Testis (tissue), 3 donors: ENCODE results near the gene TPPP. TPM values are rescaled to one million over a fixed set of nuclear protein-coding genes. Genes with fewer than 3 reads are reported as not detected.

Experiments used
- DNase-seq: peaks from one replicate; pipeline ENCODE4 v3.0.0-alpha.2; 2019
- H3K27ac ChIP-seq, 2 donors: fragments of 200-600 bp; sonication (generic); one replicate each; pipeline ENCODE4 v1.5.1; 2019
- H3K27me3 ChIP-seq: fragments of 200-600 bp; sonication (generic); one replicate; pipeline ENCODE4 v1.5.1; 2019
- H3K36me3 ChIP-seq: fragments of 200-600 bp; sonication (generic); one replicate; pipeline ENCODE4 v1.5.1; 2017; ENCODE audit warnings: low read depth; ENCODE audit errors: missing control alignments
- H3K4me1 ChIP-seq: fragments of 200-600 bp; sonication (generic); one replicate; pipeline ENCODE4 v1.5.1; 2019
- H3K4me3 ChIP-seq, 2 donors: fragments of 200-600 bp; sonication (generic); one replicate each; pipeline ENCODE4 v1.5.1; 2017 to 2019
- H3K9me3 ChIP-seq: fragments of 200-600 bp; sonication (generic); one replicate; pipeline ENCODE4 v1.5.1; 2017
- POLR2A ChIP-seq: fragments of 450-650 bp; IDR thresholded peaks from one replicate; pipeline ENCODE4 v1.6.1; 2017; ENCODE audit warnings: antibody characterized with exemption, mild to moderate bottlenecking, moderate library complexity
- WGBS, 2 donors: methylation state at CpG; one replicate each; pipeline ENCODE4 v1.1.5; 2018; 5-methylcytosine and 5-hydroxymethylcytosine counted together
- intact Hi-C: fragments of 100-400 bp; cut with DNase I; formaldehyde crosslinking; loops from one replicate; pipeline ENCODE4 v1.15.1; 2023; ENCODE audit warnings: low total_unique reads
- polyA plus RNA-seq: library from polyadenylated mRNA; stranded (reverse); fragments of 350-450 nt; fragmentation: Illumina TruSeq; extraction: RNeasy Lipid Tissue Mini Kit (QIAGEN cat#74804); gene quantifications from one replicate; pipeline ENCODE4 v1.2.3, GENCODE V29; 2014; ENCODE audit warnings: low read depth, low replicate concordance; ENCODE audit not compliant: insufficient read depth
- total RNA-seq, 2 donors: library from RNA; depleted of rRNA; stranded (reverse); fragments of >200 nt; gene quantifications; one replicate each; pipeline ENCODE4 v1.2.3, GENCODE V29; 2016
- TF ChIP-seq, protein P1 (sequence below), 3 experiments: fragments of 450-650 bp in 2 of 3; fragments of 200-600 bp in 1 of 3; sonication (generic) in 1 of 3; IDR thresholded peaks; one replicate each; pipeline ENCODE4 v1.5.1; 2016 to 2019; ENCODE audit warnings: antibody characterized with exemption in 3 of 3, mild to moderate bottlenecking in 2 of 3, moderate library complexity in 1 of 3

TPPP gene
- total and polyA plus RNA-seq, 3 donors from 2014 or later = 2.9 to 5.7 (median 3.8) TPM

DNA sequence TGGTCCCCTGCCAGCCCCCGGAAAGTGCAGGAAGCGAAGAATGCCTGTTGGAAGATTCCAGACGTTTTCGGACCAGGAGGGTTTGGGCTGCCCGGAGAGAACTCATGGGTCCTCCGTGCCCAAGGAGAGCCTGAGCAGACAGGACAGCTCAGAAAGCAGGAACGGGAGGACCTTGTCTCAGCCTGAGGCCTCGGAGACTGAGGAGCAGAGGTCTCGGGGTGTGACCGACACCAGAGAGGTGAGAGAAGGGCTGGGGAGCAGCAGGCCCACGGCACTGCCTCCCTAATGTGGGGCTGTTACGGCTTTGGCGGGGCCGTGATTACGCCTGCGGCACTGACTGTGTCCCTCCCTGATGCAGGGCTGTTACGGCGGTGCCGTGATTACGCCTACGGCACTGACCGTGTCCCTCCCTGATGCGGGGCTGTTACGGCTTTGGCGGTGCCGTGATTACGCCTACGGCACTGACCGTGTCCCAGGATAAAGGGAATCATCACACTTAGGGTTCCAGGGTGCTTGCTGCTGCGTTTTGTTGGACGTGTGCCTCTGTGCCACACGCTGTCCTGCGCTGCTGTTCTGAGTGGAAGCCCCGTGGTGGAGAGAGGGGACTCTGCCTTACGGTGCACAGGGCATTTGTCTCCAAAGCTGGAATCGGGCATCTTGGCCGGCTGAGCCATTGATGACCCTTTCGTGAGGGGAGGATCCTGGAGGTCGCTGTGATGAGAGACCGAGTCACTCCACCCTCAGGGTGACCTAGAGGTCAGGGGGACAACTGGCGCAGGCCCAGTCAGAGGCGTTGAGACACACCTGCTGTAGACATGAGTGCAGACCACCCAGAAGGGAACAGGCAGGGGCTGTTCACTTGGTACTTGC lies 55.3 kb downstream of the TPPP start:
- Histone ChIP-seq H3K27ac (no peak overlapping the region), H3K9me3 (no peaks in the 10 kb centered on the region), H3K36me3 (no peaks in the 10 kb centered on the region), H3K4me3 (no peak overlapping the region), H3K27me3 (no peaks in the 10 kb centered on the region), H3K4me1 (no peaks in the 10 kb centered on the region)
- DNase-seq = peak; percentile 12
- TF ChIP-seq, protein P1, sequence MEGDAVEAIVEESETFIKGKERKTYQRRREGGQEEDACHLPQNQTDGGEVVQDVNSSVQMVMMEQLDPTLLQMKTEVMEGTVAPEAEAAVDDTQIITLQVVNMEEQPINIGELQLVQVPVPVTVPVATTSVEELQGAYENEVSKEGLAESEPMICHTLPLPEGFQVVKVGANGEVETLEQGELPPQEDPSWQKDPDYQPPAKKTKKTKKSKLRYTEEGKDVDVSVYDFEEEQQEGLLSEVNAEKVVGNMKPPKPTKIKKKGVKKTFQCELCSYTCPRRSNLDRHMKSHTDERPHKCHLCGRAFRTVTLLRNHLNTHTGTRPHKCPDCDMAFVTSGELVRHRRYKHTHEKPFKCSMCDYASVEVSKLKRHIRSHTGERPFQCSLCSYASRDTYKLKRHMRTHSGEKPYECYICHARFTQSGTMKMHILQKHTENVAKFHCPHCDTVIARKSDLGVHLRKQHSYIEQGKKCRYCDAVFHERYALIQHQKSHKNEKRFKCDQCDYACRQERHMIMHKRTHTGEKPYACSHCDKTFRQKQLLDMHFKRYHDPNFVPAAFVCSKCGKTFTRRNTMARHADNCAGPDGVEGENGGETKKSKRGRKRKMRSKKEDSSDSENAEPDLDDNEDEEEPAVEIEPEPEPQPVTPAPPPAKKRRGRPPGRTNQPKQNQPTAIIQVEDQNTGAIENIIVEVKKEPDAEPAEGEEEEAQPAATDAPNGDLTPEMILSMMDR (IDR thresholded peaks at IDR 0.05) = no peak
- no peak for TF ChIP-seq POLR2A
- intact Hi-C loops = no loop called here
- 95% methylated on average over 31 to 42 of the region's 42 CpGs for WGBS, 2 donors

DNA sequence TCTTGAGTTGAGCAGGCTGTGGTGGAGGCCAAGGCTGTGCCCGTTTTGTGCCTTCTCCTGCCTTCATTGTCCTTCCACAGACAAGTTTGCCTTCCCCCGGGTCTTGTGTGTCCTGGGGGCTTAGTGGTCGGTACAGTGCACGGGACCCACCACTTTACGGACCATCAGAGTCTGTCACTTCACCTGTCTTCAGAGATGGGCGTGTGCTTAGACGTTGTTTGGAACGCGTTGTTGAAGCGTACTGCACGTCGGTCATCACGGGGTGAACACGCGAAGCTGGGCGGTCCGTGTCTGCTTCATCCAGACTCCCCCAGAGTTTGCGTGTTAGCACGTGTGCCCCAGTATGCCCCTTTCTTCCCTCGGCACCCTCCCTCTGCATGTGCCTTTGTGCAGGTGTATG lies 56.2 kb downstream of the TPPP start:
- H3K9me3 ChIP-seq = no peaks in the 10 kb centered on the region
- H3K27me3 ChIP-seq = no peaks in the 10 kb centered on the region
- no peaks in the 10 kb centered on the region for H3K4me1 ChIP-seq
- no peak overlapping the region for H3K4me3 ChIP-seq
- DNase-seq = peak; percentile 7
- H3K36me3 ChIP-seq = no peaks in the 10 kb centered on the region
- 88 to 90% methylated on average over 20 of the region's 20 CpGs for WGBS, 2 donors
- TF ChIP-seq, protein P1 (IDR thresholded peaks at IDR 0.05) = no peak
- TF ChIP-seq POLR2A = no peak
- intact Hi-C loops = no loop called here
- H3K27ac ChIP-seq = no peak overlapping the region

DNA sequence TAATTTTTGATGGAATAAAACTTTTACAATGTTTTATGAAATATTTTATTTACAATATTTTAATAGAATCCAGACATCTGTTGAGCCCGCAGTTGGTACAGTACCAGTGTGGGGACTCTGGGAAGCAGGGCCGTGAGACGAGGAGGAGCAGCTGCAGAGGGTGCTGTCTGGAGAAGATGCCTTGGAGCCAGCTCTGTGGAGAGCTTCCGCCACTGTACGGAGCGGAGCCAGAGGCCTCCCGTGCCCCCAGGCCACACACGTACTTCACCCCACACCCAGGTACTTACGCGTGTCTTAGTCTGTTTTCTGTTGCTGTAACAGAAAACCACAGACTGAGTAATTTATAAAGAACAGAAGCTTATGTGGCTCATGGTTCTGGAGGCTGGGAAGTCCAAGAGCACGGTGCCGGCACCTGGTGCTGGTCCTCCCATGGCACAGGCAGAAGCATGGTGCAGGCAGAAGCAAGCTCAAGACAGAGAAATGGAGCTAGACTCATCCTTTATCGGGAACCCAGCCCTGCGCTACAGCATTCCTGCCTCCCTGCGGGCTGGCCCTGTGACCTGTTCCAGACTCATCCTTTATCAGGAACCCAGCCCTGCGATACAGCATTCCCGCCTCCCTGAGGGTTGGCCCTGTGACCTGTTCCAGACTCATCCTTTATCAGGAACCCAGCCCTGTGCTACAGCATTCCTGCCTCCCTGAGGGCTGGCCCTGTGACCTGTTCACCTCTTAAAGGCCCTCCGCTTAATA lies 57.7 kb downstream of the TPPP start:
- intact Hi-C loops = no loop called here
- H3K27me3 ChIP-seq = no peaks in the 10 kb centered on the region
- peak; percentile 9 for DNase-seq

DNA sequence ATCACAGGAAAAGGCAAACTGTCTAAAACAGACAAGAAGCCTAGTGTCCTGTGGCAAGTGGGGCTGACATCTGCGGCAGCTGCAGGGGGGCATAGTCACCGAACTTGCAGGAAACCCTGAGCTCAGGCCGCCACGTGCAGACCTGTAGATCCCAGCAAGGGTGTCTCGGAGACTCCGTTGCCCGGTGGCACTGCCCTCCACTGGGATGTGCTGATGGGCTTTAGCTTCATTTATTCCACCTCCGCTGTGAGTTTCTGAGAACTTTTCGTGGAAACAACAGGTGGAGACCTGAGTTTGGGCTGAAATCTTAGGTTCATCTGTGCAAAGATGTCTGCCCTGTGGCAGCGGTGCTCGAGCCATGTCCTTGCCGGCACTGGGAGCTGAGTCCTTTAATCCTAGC lies 59.0 kb downstream of the TPPP start:
- Histone ChIP-seq H3K27me3 (no peaks in the 10 kb centered on the region), H3K27ac (no peak overlapping the region), H3K4me1 (no peaks in the 10 kb centered on the region), H3K9me3 (no peaks in the 10 kb centered on the region), H3K4me3 (no peak overlapping the region), H3K36me3 (no peaks in the 10 kb centered on the region)
- intact Hi-C loops = no loop called here
- no peak for TF ChIP-seq POLR2A
- TF ChIP-seq, protein P1 (IDR thresholded peaks at IDR 0.05) = no peak
- DNase-seq = peak; percentile 13
- 94 to 96% methylated on average over 11 to 12 of the region's 12 CpGs for WGBS, 2 donors

More for the DNA sequence above, 57.7 kb downstream of the TPPP start:
- TF ChIP-seq, protein P1 (IDR thresholded peaks at IDR 0.05) = no peak
- no peak for TF ChIP-seq POLR2A
- Histone ChIP-seq H3K9me3 (no peaks in the 10 kb centered on the region), H3K4me1 (no peaks in the 10 kb centered on the region), H3K4me3 (no peak overlapping the region), H3K27ac (no peak overlapping the region), H3K36me3 (no peaks in the 10 kb centered on the region)
- WGBS, 2 donors = 92 to 93% methylated on average over 17 to 18 of the region's 18 CpGs
